Stimulated activated naive CD8-positive, alpha-beta T cell treated with anti-CD3 and anti-CD28 coated beads, Interleukin-15, amount 100 ng/mL, for 72 hours (primary cell): Measurements from ENCODE around the gene RBM47.

Source experiments
- ATAC-seq: fragments of 150-1000 bp; cut with Tn5 transposase; 2 replicates; pipeline ENCODE4 v1.10.0; 2021; ENCODE audit warnings: mild to moderate bottlenecking, moderate library complexity
- DNase-seq, 2 donors: peaks; one replicate each; pipeline ENCODE4 v3.0.0; 2021 to 2022
- H3K27ac Mint-ChIP-seq, 2 donors: one replicate each; pipeline ENCODE4 v1.8.0; 2022; ENCODE audit warnings: mild to moderate bottlenecking in 2 of 2, mixed read lengths in 2 of 2, moderate library complexity in 2 of 2
- H3K27me3 Mint-ChIP-seq: one replicate; pipeline ENCODE4 v1.8.0; 2022; ENCODE audit warnings: mixed read lengths
- H3K4me1 Mint-ChIP-seq: one replicate; pipeline ENCODE4 v1.8.0; 2022; ENCODE audit warnings: mild to moderate bottlenecking, mixed read lengths
- H3K4me3 Mint-ChIP-seq, 2 donors: one replicate each; pipeline ENCODE4 v1.8.0; 2022; ENCODE audit warnings: mild to moderate bottlenecking in 2 of 2, mixed read lengths in 2 of 2, moderate library complexity in 1 of 2
- H3K9me3 Mint-ChIP-seq, 2 donors: one replicate each; pipeline ENCODE4 v1.8.0; 2022; ENCODE audit warnings: mixed read lengths in 2 of 2

Gene RBM47

GRCh38 chr4:40612283-40612682 is 17.4 kb downstream of the RBM47 start:
- no peaks in the 10 kb centered on the region for H3K9me3 Mint-ChIP-seq
- ATAC-seq: no peak

GRCh38 chr4:40608628-40609027 is 21.0 kb downstream of the RBM47 start:
- Mint-ChIP-seq H3K27ac (no peak overlapping the region), H3K4me1 (no peaks in the 10 kb centered on the region), H3K27me3 (no peaks in the 10 kb centered on the region), H3K9me3 (no peaks in the 10 kb centered on the region), H3K4me3 (no peak overlapping the region)
- ATAC-seq (no peak), DNase-seq (no peak)

More at GRCh38 chr4:40612283-40612682, 17.4 kb downstream of the RBM47 start:
- no peak for DNase-seq
- H3K4me1 Mint-ChIP-seq: peaks cover 9% of the 10 kb centered on the region
- no peak overlapping the region for H3K27ac Mint-ChIP-seq
- no peaks in the 10 kb centered on the region for H3K27me3 Mint-ChIP-seq
- no peak overlapping the region for H3K4me3 Mint-ChIP-seq

DNA sequence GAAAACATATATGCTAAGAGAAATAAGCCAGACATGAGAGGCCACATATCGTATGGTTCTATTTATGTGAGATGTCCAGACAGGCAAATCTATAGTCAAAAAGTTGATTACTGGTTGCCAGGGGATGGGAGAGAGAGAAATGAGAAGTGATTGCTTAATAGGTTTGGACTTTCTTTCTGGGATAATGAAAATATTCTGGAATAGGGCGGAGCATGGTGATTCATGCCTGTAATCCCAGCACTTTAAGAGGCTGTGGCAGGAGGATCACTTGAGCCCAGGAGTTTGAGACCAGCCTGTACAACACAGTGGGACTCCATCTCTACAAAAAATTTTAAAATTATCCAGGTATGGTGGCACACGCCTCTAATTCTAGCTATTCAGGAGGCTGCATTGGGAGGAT is 22.4 kb downstream of the RBM47 start:
- no peaks in the 10 kb centered on the region for H3K4me1 Mint-ChIP-seq
- no peak overlapping the region for H3K4me3 Mint-ChIP-seq
- peak overlapping the region in 1 of 2 donors; percentile 21 for H3K27ac Mint-ChIP-seq
- no peak for DNase-seq
- H3K27me3 Mint-ChIP-seq: no peaks in the 10 kb centered on the region
- no peaks in the 10 kb centered on the region for H3K9me3 Mint-ChIP-seq
- no peak for ATAC-seq

- Mint-ChIP-seq H3K27ac (peak overlapping the region in 1 of 2 donors; percentile 34), H3K4me3 (no peak overlapping the region), H3K27me3 (no peaks in the 10 kb centered on the region), H3K9me3 (no peaks in the 10 kb centered on the region), H3K4me1 (no peaks in the 10 kb centered on the region)
- no peak for DNase-seq
- no peak for ATAC-seq
Measured at GRCh38 chr4:40606239-40606767, 23.4 kb downstream of the RBM47 start.

- H3K9me3 Mint-ChIP-seq: no peaks in the 10 kb centered on the region
- H3K4me1 Mint-ChIP-seq: no peaks in the 10 kb centered on the region
- DNase-seq (no peak), ATAC-seq (no peak)
- H3K27me3 Mint-ChIP-seq: no peaks in the 10 kb centered on the region
- no peak overlapping the region for H3K27ac Mint-ChIP-seq
- no peak overlapping the region for H3K4me3 Mint-ChIP-seq
Measured at GRCh38 chr4:40603281-40603680, 26.4 kb downstream of the RBM47 start.

- Mint-ChIP-seq H3K9me3 (no peaks in the 10 kb centered on the region), H3K4me3 (no peak overlapping the region), H3K27me3 (no peaks in the 10 kb centered on the region), H3K27ac (no peak overlapping the region), H3K4me1 (no peaks in the 10 kb centered on the region)
- ATAC-seq: no peak
- DNase-seq: no peak
Measured at GRCh38 chr4:40601641-40602040, 28.0 kb downstream of the RBM47 start.

DNA sequence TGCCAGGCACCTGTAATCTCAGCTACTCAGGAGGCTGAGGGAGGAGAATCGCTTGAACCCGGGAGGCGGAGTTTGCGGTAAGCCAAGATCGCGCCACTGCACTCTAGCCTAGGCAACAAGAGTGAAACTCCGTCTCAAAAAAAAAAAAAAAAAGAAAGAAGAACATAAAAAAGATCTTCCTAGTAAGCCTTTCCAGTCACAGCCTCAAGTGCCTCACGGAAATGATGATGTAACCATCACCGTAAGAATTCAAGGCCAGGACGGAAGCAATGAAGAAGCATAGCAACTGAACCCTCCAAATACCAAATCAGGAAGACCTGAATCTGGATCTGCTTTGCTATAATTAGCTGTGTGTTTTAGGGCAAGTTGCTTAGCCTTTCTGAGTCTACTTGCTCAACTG is 28.8 kb downstream of the RBM47 start:
- no peak overlapping the region for H3K4me3 Mint-ChIP-seq
- no peak for DNase-seq
- no peaks in the 10 kb centered on the region for H3K4me1 Mint-ChIP-seq
- no peak overlapping the region for H3K27ac Mint-ChIP-seq
- no peaks in the 10 kb centered on the region for H3K27me3 Mint-ChIP-seq
- ATAC-seq: no peak
- H3K9me3 Mint-ChIP-seq: no peaks in the 10 kb centered on the region

GRCh38 chr4:40599431-40599830 is 30.2 kb downstream of the RBM47 start:
- ATAC-seq (no peak), DNase-seq (no peak)
- H3K4me1 Mint-ChIP-seq: no peaks in the 10 kb centered on the region
- peak overlapping the region in 1 of 2 donors; percentile 52 for H3K27ac Mint-ChIP-seq
- H3K9me3 Mint-ChIP-seq: no peaks in the 10 kb centered on the region
- H3K27me3 Mint-ChIP-seq: no peaks in the 10 kb centered on the region
- no peak overlapping the region for H3K4me3 Mint-ChIP-seq

- Mint-ChIP-seq H3K27me3 (no peaks in the 10 kb centered on the region), H3K4me1 (no peaks in the 10 kb centered on the region), H3K27ac (no peak overlapping the region), H3K9me3 (no peaks in the 10 kb centered on the region), H3K4me3 (no peak overlapping the region)
- DNase-seq (no peak), ATAC-seq (no peak)
Measured at GRCh38 chr4:40596522-40596921, 33.1 kb downstream of the RBM47 start.

DNA sequence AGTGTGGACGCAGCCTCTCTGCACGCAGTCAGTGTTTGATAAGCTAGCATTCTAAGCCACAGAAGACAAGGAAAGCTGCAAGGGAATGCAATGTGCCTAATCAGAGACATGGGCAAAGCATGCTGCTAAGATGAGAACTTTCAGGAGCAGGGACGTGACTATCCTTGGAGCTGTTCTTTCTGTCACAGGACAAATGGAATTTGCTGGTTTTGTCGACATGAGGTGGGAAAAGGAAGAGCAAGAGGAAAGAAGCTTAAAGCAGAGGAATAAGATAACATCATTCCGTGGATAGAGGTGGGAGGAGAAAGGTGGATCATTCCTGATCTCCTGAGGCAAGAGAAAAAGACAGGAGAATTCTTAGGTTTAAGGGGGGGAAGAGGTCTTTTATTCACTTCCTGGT is 33.7 kb downstream of the RBM47 start:
- H3K27ac Mint-ChIP-seq: no peak overlapping the region
- no peak for ATAC-seq
- H3K4me3 Mint-ChIP-seq: no peak overlapping the region
- DNase-seq: no peak
- no peaks in the 10 kb centered on the region for H3K27me3 Mint-ChIP-seq
- no peaks in the 10 kb centered on the region for H3K4me1 Mint-ChIP-seq
- no peaks in the 10 kb centered on the region for H3K9me3 Mint-ChIP-seq

DNA sequence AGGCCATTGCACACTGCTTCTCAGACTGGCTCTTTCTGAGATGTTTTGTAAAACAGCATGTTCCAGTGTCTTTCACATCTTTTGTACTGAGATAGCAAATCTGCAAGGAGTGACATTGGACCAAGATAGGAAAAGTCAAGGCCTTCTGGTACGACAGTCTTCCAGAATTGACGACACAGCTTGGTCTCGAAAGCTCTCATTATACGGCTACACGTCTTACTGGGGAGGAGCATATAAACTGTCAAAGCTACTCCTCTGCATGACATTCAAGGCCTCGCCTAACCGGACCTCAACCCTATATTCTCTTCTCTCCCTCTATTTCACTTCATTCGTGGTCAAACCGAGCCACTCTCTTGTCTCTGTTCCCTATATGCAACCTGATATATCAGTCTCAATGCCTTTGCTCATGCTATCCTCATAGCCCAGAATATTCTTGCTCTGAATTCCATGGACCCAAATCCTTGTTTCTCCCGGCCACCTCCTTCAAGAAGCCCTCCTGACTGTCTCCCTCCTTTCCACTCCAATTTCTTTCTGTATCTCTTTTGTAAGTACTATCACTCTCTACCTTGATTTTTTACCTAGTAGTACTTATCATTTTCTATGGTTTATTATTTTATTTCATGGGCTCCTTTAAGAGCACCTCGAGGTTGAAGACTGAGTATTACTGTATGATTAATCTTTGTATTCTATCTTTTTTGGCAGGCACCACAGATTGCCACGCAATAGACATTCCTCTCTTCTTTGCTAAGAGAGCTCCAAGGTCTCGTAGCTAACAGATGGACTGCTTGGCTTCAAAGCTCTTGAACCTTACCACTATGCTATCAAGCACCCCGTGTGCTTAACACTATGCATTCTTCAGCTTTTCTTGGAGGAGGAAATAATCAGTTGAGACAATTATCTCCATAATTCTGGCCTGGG is 35.1 kb downstream of the RBM47 start:
- ATAC-seq (no peak), DNase-seq (no peak)
- Mint-ChIP-seq H3K27ac (no peak overlapping the region), H3K4me3 (no peak overlapping the region), H3K27me3 (no peaks in the 10 kb centered on the region), H3K4me1 (no peaks in the 10 kb centered on the region), H3K9me3 (no peaks in the 10 kb centered on the region)

DNA sequence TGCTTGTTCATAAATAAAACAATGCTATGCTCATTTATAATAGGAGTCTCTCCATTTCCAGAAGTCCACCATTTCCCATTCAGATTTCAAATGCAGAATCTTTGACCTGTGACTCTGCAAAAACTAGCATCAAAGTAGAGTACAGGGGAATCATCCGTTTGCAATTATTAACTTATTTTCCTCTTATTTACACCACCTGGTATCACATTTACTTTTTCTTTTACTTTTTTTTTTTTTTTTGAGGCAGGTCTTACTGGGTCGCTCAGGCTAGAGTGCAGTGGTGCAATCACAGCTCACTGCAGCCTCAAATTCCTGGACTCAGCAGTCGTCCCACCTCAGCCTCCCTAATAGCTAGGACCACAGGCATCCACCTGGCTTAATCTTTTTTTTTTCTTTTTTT is 37.6 kb downstream of the RBM47 start:
- no peaks in the 10 kb centered on the region for H3K4me1 Mint-ChIP-seq
- DNase-seq (no peak), ATAC-seq (no peak)
- no peak overlapping the region for H3K27ac Mint-ChIP-seq
- H3K9me3 Mint-ChIP-seq: no peaks in the 10 kb centered on the region
- H3K4me3 Mint-ChIP-seq: no peak overlapping the region
- peaks cover 5% of the 10 kb centered on the region for H3K27me3 Mint-ChIP-seq

GRCh38 chr4:40587826-40588225 is 41.8 kb downstream of the RBM47 start:
- no peak overlapping the region for H3K27ac Mint-ChIP-seq

DNA sequence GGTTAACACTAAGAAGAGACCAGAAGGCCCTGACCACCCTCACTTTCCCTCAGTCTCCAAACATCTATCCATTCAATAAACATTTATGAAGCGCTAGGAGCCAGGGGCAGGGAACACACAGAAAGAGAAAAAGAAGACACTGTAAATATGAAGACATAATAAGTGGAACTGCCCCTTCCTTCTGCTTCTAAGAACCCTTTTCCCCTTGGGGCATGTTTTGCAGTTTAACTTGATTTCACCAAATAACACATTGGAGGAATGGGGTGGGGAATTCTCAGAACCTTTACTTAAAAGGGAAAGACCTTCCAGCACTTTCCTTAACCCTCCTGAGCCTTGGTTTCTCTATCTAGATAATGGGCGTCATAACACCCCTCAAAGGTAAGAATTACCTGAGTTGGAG is 42.3 kb downstream of the RBM47 start:
- H3K27ac Mint-ChIP-seq: no peak overlapping the region
- H3K4me1 Mint-ChIP-seq: no peaks in the 10 kb centered on the region
- H3K4me3 Mint-ChIP-seq: no peak overlapping the region
- H3K27me3 Mint-ChIP-seq: peaks cover 23% of the 10 kb centered on the region
- H3K9me3 Mint-ChIP-seq: no peaks in the 10 kb centered on the region
- ATAC-seq: no peak
- DNase-seq: no peak

More at GRCh38 chr4:40587826-40588225, 41.8 kb downstream of the RBM47 start:
- H3K27me3 Mint-ChIP-seq: peaks cover 18% of the 10 kb centered on the region
- no peaks in the 10 kb centered on the region for H3K4me1 Mint-ChIP-seq
- ATAC-seq (no peak), DNase-seq (no peak)
- H3K9me3 Mint-ChIP-seq: no peaks in the 10 kb centered on the region
- H3K4me3 Mint-ChIP-seq: no peak overlapping the region

DNA sequence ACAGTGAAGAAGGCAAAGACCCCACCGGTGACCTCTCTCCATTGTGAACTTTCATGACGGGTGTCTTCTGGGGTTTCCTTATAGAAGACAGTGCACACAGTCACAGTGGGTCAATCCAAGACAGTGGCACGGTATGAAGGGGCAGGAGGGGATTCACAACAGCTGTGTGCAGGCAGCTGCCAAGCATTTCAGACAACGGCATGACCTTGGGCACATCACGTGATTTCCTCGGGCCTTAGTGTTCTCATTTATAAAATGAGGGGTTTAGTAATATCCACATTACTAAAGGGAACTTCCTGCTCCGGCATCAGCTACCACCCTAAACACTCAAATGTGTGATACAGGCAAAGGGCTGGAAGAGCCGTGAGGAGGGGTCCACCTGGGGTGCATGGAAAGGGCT is 42.9 kb downstream of the RBM47 start:
- DNase-seq (no peak), ATAC-seq (no peak)
- Mint-ChIP-seq H3K4me1 (no peaks in the 10 kb centered on the region), H3K4me3 (no peak overlapping the region), H3K9me3 (no peaks in the 10 kb centered on the region), H3K27me3 (peaks cover 26% of the 10 kb centered on the region), H3K27ac (no peak overlapping the region)

- peaks cover 26% of the 10 kb centered on the region for H3K27me3 Mint-ChIP-seq
- no peaks in the 10 kb centered on the region for H3K4me1 Mint-ChIP-seq
- H3K9me3 Mint-ChIP-seq: no peaks in the 10 kb centered on the region
- DNase-seq: no peak
- no peak overlapping the region for H3K4me3 Mint-ChIP-seq
- no peak for ATAC-seq
- no peak overlapping the region for H3K27ac Mint-ChIP-seq
Measured at GRCh38 chr4:40586034-40586433, 43.6 kb downstream of the RBM47 start.
